ENCODE measurements around the gene SPEG. TPM values are rescaled to one million over a fixed set of nuclear protein-coding genes. Genes with fewer than 3 reads are reported as not detected.

SPEG gene
- total and polyA plus RNA-seq, 2 of the 8 experiments (the other 6 are each of a cell fraction or from before 2014, with no cell fraction given) = 19.9 to 32.0 TPM

DNA sequence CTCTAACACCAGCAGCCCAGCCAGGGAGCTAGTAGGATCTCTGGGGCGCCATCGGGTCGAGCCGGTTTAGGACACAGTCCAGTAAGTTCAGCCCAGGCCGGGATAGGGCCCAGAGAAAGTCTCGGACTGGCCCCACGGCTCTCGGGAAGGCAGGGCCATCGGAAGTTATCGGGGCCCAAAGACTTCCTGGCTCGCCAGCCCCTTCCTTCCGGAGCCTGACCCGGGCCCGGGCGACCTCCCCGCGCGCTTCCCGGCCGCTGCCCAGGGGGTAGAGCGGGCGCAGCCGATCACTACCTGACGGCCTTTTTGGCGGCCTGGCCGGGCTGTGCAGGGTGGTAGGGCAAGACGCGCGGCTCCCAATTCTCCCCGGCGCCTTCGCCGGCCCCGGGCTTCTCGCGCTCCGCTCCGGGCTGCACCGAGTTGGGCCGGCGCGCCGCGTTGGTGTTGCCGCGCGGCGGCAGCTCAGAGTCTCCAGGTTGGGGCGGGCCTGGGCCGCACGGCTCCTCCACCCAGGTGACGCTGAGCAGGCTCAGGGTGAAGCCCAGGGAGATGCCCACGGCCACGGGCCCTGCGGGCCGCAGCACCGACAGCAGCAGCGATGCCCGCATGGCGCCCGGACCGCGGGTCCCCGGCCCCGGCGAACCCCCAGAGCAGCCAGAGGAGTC is 108.4 kb downstream of the SPEG start (continued):
- TF ChIP-seq, protein P1, sequence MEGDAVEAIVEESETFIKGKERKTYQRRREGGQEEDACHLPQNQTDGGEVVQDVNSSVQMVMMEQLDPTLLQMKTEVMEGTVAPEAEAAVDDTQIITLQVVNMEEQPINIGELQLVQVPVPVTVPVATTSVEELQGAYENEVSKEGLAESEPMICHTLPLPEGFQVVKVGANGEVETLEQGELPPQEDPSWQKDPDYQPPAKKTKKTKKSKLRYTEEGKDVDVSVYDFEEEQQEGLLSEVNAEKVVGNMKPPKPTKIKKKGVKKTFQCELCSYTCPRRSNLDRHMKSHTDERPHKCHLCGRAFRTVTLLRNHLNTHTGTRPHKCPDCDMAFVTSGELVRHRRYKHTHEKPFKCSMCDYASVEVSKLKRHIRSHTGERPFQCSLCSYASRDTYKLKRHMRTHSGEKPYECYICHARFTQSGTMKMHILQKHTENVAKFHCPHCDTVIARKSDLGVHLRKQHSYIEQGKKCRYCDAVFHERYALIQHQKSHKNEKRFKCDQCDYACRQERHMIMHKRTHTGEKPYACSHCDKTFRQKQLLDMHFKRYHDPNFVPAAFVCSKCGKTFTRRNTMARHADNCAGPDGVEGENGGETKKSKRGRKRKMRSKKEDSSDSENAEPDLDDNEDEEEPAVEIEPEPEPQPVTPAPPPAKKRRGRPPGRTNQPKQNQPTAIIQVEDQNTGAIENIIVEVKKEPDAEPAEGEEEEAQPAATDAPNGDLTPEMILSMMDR (IDR thresholded peaks at IDR 0.05; ENCODE audit: control extremely low read depth in 1 of 3, insufficient read depth in 1 of 3, low read depth in 1 of 3, low read length in 3 of 3) = no peak
- TF ChIP-seq FOSL1 (IDR thresholded peaks at IDR 0.05; ENCODE audit: insufficient read depth, low read depth, low read length) (no peak), PHF8 (conservative IDR thresholded peaks at IDR 0.05; ENCODE audit: low read depth, low read length) (peak; percentile 47), TAF7 (optimal IDR thresholded peaks at IDR 0.05; ENCODE audit: borderline replicate concordance, low read depth, low read length) (no peak), HDAC2 (IDR thresholded peaks at IDR 0.05; ENCODE audit: borderline replicate concordance in 1 of 2, low read depth in 2 of 2, low read length in 2 of 2) (no peak), EGR1 (IDR thresholded peaks at IDR 0.05; ENCODE audit: borderline replicate concordance, low read depth, low read length) (no peak), RBBP5 (IDR thresholded peaks at IDR 0.05; ENCODE audit: borderline replicate concordance, low read depth, low read length) (no peak), SP2 (IDR thresholded peaks at IDR 0.05; ENCODE audit: low read length) (no peak), SP1 (IDR thresholded peaks at IDR 0.05; ENCODE audit: low read depth, low read length) (no peak), SUZ12 (IDR thresholded peaks at IDR 0.05; ENCODE audit: low read length) (no peak), ASH2L (IDR thresholded peaks at IDR 0.05; ENCODE audit: low read length) (peak; percentile 26), EZH2 (IDR thresholded peaks at IDR 0.05; ENCODE audit: low read depth, low read length, severe bottlenecking) (no peak)
- TF ChIP-seq, protein P2, sequence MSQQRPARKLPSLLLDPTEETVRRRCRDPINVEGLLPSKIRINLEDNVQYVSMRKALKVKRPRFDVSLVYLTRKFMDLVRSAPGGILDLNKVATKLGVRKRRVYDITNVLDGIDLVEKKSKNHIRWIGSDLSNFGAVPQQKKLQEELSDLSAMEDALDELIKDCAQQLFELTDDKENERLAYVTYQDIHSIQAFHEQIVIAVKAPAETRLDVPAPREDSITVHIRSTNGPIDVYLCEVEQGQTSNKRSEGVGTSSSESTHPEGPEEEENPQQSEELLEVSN (IDR thresholded peaks at IDR 0.05) = no peak
